H1 (cell line): Measurements from ENCODE around the gene MUC5B. TPM values are rescaled to one million over a fixed set of nuclear protein-coding genes. Genes with fewer than 3 reads are reported as not detected.

Source experiments
- CTCF ChIA-PET: fragments of 300-600 bp; sonication (Branson Sonifier 250); formaldehyde crosslinking; loops from one replicate; lab custom pipeline; 2021; ENCODE audit not compliant: partially characterized antibody; lab: Charles Lee
- POLR2A ChIA-PET: fragments of 300-600 bp; sonication (Branson Sonifier 250); formaldehyde crosslinking; loops from one replicate; lab custom pipeline; 2021; ENCODE audit warnings: inconsistent platforms; ENCODE audit not compliant: partially characterized antibody; lab: Charles Lee
- DNase-seq, 2 experiments: peaks; one replicate each; pipeline versions ENCODE4 v3.0.0 to v3.0.0-alpha.2; 2010 to 2022; ENCODE audit warnings: low spot score in 2 of 2, low read depth in 1 of 2, mixed read lengths in 1 of 2
- FAIRE-seq: peaks from 2 replicates; lab custom pipeline; 2011; peaks lifted over from hg19 to GRCh38; lab: Jason Lieb, UNC
- H2AFZ ChIP-seq: 2 replicates; pipeline ENCODE4 v1.8.1; 2012; ENCODE audit warnings: low read length, inconsistent platforms
- H2AK5ac ChIP-seq: 2 replicates; pipeline ENCODE4 v1.6.1; 2013; ENCODE audit warnings: low read depth, low read length
- H2BK120ac ChIP-seq: replicated peaks from 2 replicates; pipeline ENCODE3; 2013; ENCODE audit warnings: low read depth, low read length, inconsistent platforms
- H2BK12ac ChIP-seq: 2 replicates; pipeline ENCODE4 v1.6.1; 2013; ENCODE audit warnings: low read depth, low read length
- H2BK15ac ChIP-seq: 2 replicates; pipeline ENCODE4 v1.6.1; 2013; ENCODE audit warnings: low read length
- H2BK20ac ChIP-seq: 2 replicates; pipeline ENCODE4 v1.6.1; 2013; ENCODE audit warnings: low read length
- H2BK5ac ChIP-seq: 2 replicates; pipeline ENCODE4 v1.6.1; 2013; ENCODE audit warnings: low read depth, low read length
- H3K14ac ChIP-seq: 2 replicates; pipeline ENCODE4 v1.6.1; 2013; ENCODE audit warnings: inconsistent platforms; ENCODE audit not compliant: insufficient read length
- H3K18ac ChIP-seq: 2 replicates; pipeline ENCODE4 v1.6.1; 2013; ENCODE audit warnings: low read length; ENCODE audit errors: extremely low read depth
- H3K23ac ChIP-seq: 2 replicates; pipeline ENCODE4 v1.6.1; 2013; ENCODE audit warnings: inconsistent platforms; ENCODE audit not compliant: insufficient read length
- H3K23me2 ChIP-seq: 2 replicates; pipeline ENCODE4 v1.6.1; 2013; ENCODE audit warnings: low read depth, low read length
- H3K27ac ChIP-seq: 2 replicates; pipeline ENCODE4 v1.6.1; 2011; ENCODE audit warnings: low read depth, low read length, inconsistent platforms
- H3K27me3 ChIP-seq, 4 experiments: replicated peaks in 1 of 4; 1 replicate in 1 of 4; 2 replicates in 3 of 4; pipeline versions ENCODE4 v1.6.1 to v1.8.1; 2011 to 2013; ENCODE audit warnings: low read length in 3 of 4, mild to moderate bottlenecking in 3 of 4, inconsistent platforms in 2 of 4, mixed read lengths in 2 of 4, moderate library complexity in 1 of 4; ENCODE audit not compliant: control insufficient read depth in 3 of 4, insufficient read depth in 3 of 4; ENCODE audit errors: extremely low read depth in 1 of 4
- H3K36me3 ChIP-seq, 4 experiments: 2 replicates each; pipeline versions ENCODE4 v1.6.1 to v1.8.1; 2011 to 2013; ENCODE audit warnings: mild to moderate bottlenecking in 4 of 4, low read length in 3 of 4, moderate library complexity in 2 of 4, control low read depth in 1 of 4, inconsistent platforms in 1 of 4; ENCODE audit not compliant: insufficient read depth in 4 of 4, control insufficient read depth in 2 of 4
- H3K4ac ChIP-seq: replicated peaks from 2 replicates; pipeline ENCODE3; 2013; ENCODE audit warnings: low read length, low read depth, mixed read lengths, inconsistent platforms; ENCODE audit not compliant: insufficient read length
- H3K4me1 ChIP-seq, 4 experiments: replicated peaks in 1 of 4; 1 replicate in 1 of 4; 2 replicates in 3 of 4; pipeline versions ENCODE4 v1.6.1 to v1.8.1; 2011 to 2013; ENCODE audit warnings: low read length in 3 of 4, inconsistent platforms in 2 of 4, mixed read lengths in 1 of 4; ENCODE audit not compliant: insufficient read depth in 4 of 4, control insufficient read depth in 3 of 4
- H3K4me2 ChIP-seq, 2 experiments: 2 replicates each; pipeline versions ENCODE4 v1.6.1 to v1.8.1; 2011 to 2013; ENCODE audit warnings: low read depth in 2 of 2, low read length in 2 of 2, control low read depth in 1 of 2, inconsistent platforms in 1 of 2, mild to moderate bottlenecking in 1 of 2; ENCODE audit not compliant: insufficient read depth in 1 of 2
- H3K4me3 ChIP-seq, 4 experiments: fragments of 200-600, 300-600 bp in 1 of 4; sonication (generic), shearing (Covaris generic), sonication (Bioruptor Twin) in 1 of 4; 2 replicates each; pipeline versions ENCODE4 v1.5.1 to v1.8.1; 2011 to 2016; ENCODE audit warnings: low read length in 4 of 4, low read depth in 3 of 4, control low read depth in 2 of 4, inconsistent platforms in 2 of 4, mild to moderate bottlenecking in 2 of 4, mixed read lengths in 1 of 4, moderate library complexity in 1 of 4; ENCODE audit not compliant: insufficient read depth in 2 of 4; ENCODE audit errors: extremely low read depth in 1 of 4
- H3K56ac ChIP-seq: replicated peaks from 2 replicates; pipeline ENCODE3; 2013; ENCODE audit warnings: low read depth, mild to moderate bottlenecking, mixed read lengths, low read length, inconsistent platforms; ENCODE audit not compliant: insufficient read length
- H3K79me1 ChIP-seq: 2 replicates; pipeline ENCODE4 v1.6.1; 2013; ENCODE audit warnings: low read depth, low read length, control low read depth
- H3K79me2 ChIP-seq, 2 experiments: 2 replicates each; pipeline versions ENCODE4 v1.6.1 to v1.8.1; 2012 to 2013; ENCODE audit warnings: low read length in 2 of 2, mild to moderate bottlenecking in 2 of 2, inconsistent platforms in 1 of 2; ENCODE audit not compliant: insufficient read depth in 2 of 2, control insufficient read depth in 1 of 2
- H3K9ac ChIP-seq, 4 experiments: replicated peaks in 1 of 4; 1 replicate in 1 of 4; 2 replicates in 3 of 4; pipeline versions ENCODE4 v1.6.1 to v1.8.1; 2011 to 2013; ENCODE audit warnings: low read depth in 3 of 4, low read length in 3 of 4, control low read depth in 2 of 4, mild to moderate bottlenecking in 2 of 4, moderate library complexity in 2 of 4, inconsistent platforms in 1 of 4; ENCODE audit errors: extremely low read depth in 1 of 4
- H3K9me3 ChIP-seq, 2 experiments: 2 replicates each; pipeline versions ENCODE4 v1.6.1 to v1.8.1; 2012 to 2013; ENCODE audit warnings: mild to moderate bottlenecking in 2 of 2, moderate library complexity in 2 of 2, control low read depth in 1 of 2, inconsistent platforms in 1 of 2, low read depth in 1 of 2, low read length in 1 of 2, mixed read lengths in 1 of 2; ENCODE audit not compliant: insufficient read depth in 2 of 2
- H4K20me1 ChIP-seq, 2 experiments: replicated peaks in 1 of 2; 2 replicates each; pipeline versions ENCODE3 to v1.8.1; 2011 to 2013; ENCODE audit warnings: inconsistent platforms in 2 of 2, low read length in 2 of 2, mild to moderate bottlenecking in 1 of 2; ENCODE audit not compliant: insufficient read depth in 2 of 2, control insufficient read depth in 1 of 2
- H4K5ac ChIP-seq: 2 replicates; pipeline ENCODE4 v1.6.1; 2013; ENCODE audit warnings: low read length, low read depth, mixed read lengths, inconsistent platforms; ENCODE audit not compliant: insufficient read length
- H4K8ac ChIP-seq: 2 replicates; pipeline ENCODE4 v1.8.0; 2013; ENCODE audit warnings: mild to moderate bottlenecking, moderate library complexity, low read length, inconsistent platforms; ENCODE audit not compliant: insufficient read depth; ENCODE audit errors: extremely low read depth
- H4K91ac ChIP-seq: replicated peaks from 2 replicates; pipeline ENCODE3; 2013; ENCODE audit warnings: low read length, mixed read lengths, inconsistent platforms; ENCODE audit not compliant: insufficient read length
- ATF2 ChIP-seq: IDR thresholded peaks from 2 replicates; pipeline ENCODE4 v1.6.1; 2012; ENCODE audit warnings: low read length, inconsistent platforms
- ATF3 ChIP-seq: IDR thresholded peaks from 2 replicates; pipeline ENCODE4 v1.6.1; 2011; ENCODE audit warnings: low read depth, mild to moderate bottlenecking, low read length; ENCODE audit not compliant: insufficient read depth
- BCL11A ChIP-seq, 2 experiments: IDR thresholded peaks; one replicate each; pipeline ENCODE4 v1.6.1; 2011; ENCODE audit warnings: low read depth in 2 of 2, low read length in 2 of 2, mild to moderate bottlenecking in 2 of 2
- CBX5 ChIP-seq: fragments of 300-800, 300-1000 bp; sonication (generic); IDR thresholded peaks from 2 replicates; pipeline ENCODE4 v1.7.1; 2016; ENCODE audit warnings: antibody characterized with exemption, low read length, low read depth
- GTF2F1 ChIP-seq: IDR thresholded peaks from 2 replicates; pipeline ENCODE4 v1.6.1; 2012; ENCODE audit warnings: low read depth, low read length, improper control_type of control experiment, borderline replicate concordance
- KDM1A ChIP-seq: fragments of 200-600, 300-600 bp; sonication (generic); IDR thresholded peaks from 2 replicates; pipeline ENCODE4 v1.7.1; 2016; ENCODE audit warnings: mild to moderate bottlenecking, low read length, borderline replicate concordance
- POLR2AphosphoS5 ChIP-seq: IDR thresholded peaks from 2 replicates; pipeline ENCODE4 v1.6.1; 2011; ENCODE audit warnings: low read depth, low read length
- RFX5 ChIP-seq: IDR thresholded peaks from 2 replicates; pipeline ENCODE4 v1.6.1; 2011; ENCODE audit warnings: low read depth, low read length, improper control_type of control experiment, borderline replicate concordance
- SUZ12 ChIP-seq: fragments of 200-600 bp; sonication (generic); IDR thresholded peaks from 2 replicates; pipeline ENCODE4 v1.6.1; 2012; ENCODE audit warnings: mild to moderate bottlenecking, inconsistent platforms, low read length, moderate library complexity, mixed read lengths
- TBP ChIP-seq: IDR thresholded peaks from 2 replicates; pipeline ENCODE4 v1.6.1; 2011; ENCODE audit warnings: low read depth, low read length, improper control_type of control experiment
- WGBS, 2 experiments: shearing (Covaris generic) in 1 of 2; methylation state at CpG; one replicate each; pipeline versions ENCODE4 v1.1.6 to v1.1.7; 2013 to 2015; ENCODE audit warnings: low lambda C conversion rate in 2 of 2, mixed read lengths in 2 of 2, inconsistent platforms in 1 of 2, low coverage in 1 of 2, missing lambda C conversion rate in 1 of 2; ENCODE audit not compliant: insufficient replicate concordance in 2 of 2, insufficient coverage in 1 of 2, insufficient read length in 1 of 2; ENCODE audit errors: extremely low coverage in 1 of 2, missing lambda C conversion rate in 1 of 2; 5-methylcytosine and 5-hydroxymethylcytosine counted together
- polyA plus RNA-seq, 7 experiments: library from polyadenylated mRNA; depleted of rRNA in 3 of 7; stranded (reverse) in 5 of 7; unstranded in 2 of 7; fragments of >200 nt in 5 of 7; fragments of 200-250 nt in 2 of 7; gene quantifications; 1 replicate in 5 of 7; 2 replicates in 1 of 7; 4 replicates in 1 of 7; pipeline versions ENCODE4 v1.2.1 to v1.2.3, GENCODE V29; 2011 to 2013; ENCODE audit warnings: missing spikeins in 2 of 7, mixed read lengths in 2 of 7
- total RNA-seq: library from RNA; stranded (reverse); fragmentation: NEBNext Ultra II Directional; extraction: Animal tissue kit (Norgen Biotek cat#: 25700); gene quantifications from 2 replicates; pipeline ENCODE4 v1.2.1, GENCODE V29; 2021
- TF ChIP-seq, protein P1 (sequence below): IDR thresholded peaks from 2 replicates; pipeline ENCODE4 v1.6.1; 2012; ENCODE audit warnings: inconsistent platforms

MUC5B gene
- total and polyA plus RNA-seq, 2 of the 8 experiments (the other 6 are each of a cell fraction or from before 2014, with no cell fraction given) = 0.02 to 0.03 TPM

GRCh38 chr11:1287928-1288327, 65.1 kb downstream of the MUC5B start:
- Histone ChIP-seq H3K56ac (no peak overlapping the region), H3K4ac (no peak overlapping the region), H2BK12ac (no peak overlapping the region), H3K9me3 (no peaks in the 10 kb centered on the region; a peak in 1 of 4 replicates), H4K8ac (no peak overlapping the region), H2BK5ac (no peak overlapping the region), H2AFZ (no peak overlapping the region), H2BK120ac (no peak overlapping the region), H3K18ac (no peak overlapping the region), H3K23me2 (no peaks in the 10 kb centered on the region), H3K27ac (no peak overlapping the region), H3K4me3 (no peak overlapping the region), H3K23ac (no peak overlapping the region), H3K79me2 (peaks cover 0 to 3% of the 10 kb centered on the region in 2 experiments; a peak in 1 of 4 replicates), H2AK5ac (no peak overlapping the region), H2BK15ac (no peak overlapping the region), H3K27me3 (no peaks in the 10 kb centered on the region), H3K4me2 (no peak overlapping the region), H3K79me1 (peaks cover 3% of the 10 kb centered on the region; the same call in 1 of the 2 replicates), H3K4me1 (no peaks in the 10 kb centered on the region), H4K91ac (no peak overlapping the region), H3K14ac (no peak overlapping the region), H3K9ac (no peak overlapping the region), H4K5ac (no peak overlapping the region), H3K36me3 (peaks cover 3 to 29% (median 15%) of the 10 kb centered on the region in 4 experiments; a peak in 7 of 8 replicates), H4K20me1 (peaks cover 3 to 10% of the 10 kb centered on the region in 2 experiments), H2BK20ac (no peak overlapping the region)
- POLR2A ChIA-PET = no interaction called here
- WGBS, 2 experiments = 96% methylated on average over 8 of the region's 9 CpGs; no CpG with 5 or more reads in 1 of the 2 experiments
- DNase-seq = no peak
- CTCF ChIA-PET = no interaction called here
- FAIRE-seq = no peak
- TF ChIP-seq RFX5 (no peak), ATF3 (no peak), BCL11A (IDR thresholded peaks at IDR 0.05; ENCODE audit: low read depth in 2 of 2, low read length in 2 of 2) (no peak), GTF2F1 (no peak), ATF2 (no peak), SUZ12 (no peak), POLR2AphosphoS5 (no peak), CBX5 (no peak), KDM1A (no peak), TBP (no peak)
- TF ChIP-seq, protein P1, sequence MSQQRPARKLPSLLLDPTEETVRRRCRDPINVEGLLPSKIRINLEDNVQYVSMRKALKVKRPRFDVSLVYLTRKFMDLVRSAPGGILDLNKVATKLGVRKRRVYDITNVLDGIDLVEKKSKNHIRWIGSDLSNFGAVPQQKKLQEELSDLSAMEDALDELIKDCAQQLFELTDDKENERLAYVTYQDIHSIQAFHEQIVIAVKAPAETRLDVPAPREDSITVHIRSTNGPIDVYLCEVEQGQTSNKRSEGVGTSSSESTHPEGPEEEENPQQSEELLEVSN = no peak
